Right renal pelvis (tissue), 4 donors: ENCODE data around the gene THSD7A. TPM values are rescaled to one million over a fixed set of nuclear protein-coding genes. Genes with fewer than 3 reads are reported as not detected.
A peak's percentile ranks its signal among the peaks of the same experiment; 100 is the strongest.
"Not testable (repeated sequence)": the region's sequence is repeated elsewhere in the genome, so short reads cannot be mapped to it uniquely, and the experiment has no call there.

Experiments used
- DNase-seq, 4 donors: peaks; one replicate each; pipeline ENCODE4 v3.0.0-alpha.2; 2013; ENCODE audit warnings: low read depth in 4 of 4, low spot score in 3 of 4, missing footprints in 1 of 4
- polyA plus RNA-seq, 4 donors: library from polyadenylated mRNA; unstranded; fragments of 120-200 nt; gene quantifications; one replicate each; pipeline ENCODE4 v1.2.1, GENCODE V29; 2013; ENCODE audit not compliant: insufficient read length in 4 of 4

The THSD7A gene
- polyA plus RNA-seq, 4 donors = 73.2 to 86.8 (median 83.0) TPM

DNA sequence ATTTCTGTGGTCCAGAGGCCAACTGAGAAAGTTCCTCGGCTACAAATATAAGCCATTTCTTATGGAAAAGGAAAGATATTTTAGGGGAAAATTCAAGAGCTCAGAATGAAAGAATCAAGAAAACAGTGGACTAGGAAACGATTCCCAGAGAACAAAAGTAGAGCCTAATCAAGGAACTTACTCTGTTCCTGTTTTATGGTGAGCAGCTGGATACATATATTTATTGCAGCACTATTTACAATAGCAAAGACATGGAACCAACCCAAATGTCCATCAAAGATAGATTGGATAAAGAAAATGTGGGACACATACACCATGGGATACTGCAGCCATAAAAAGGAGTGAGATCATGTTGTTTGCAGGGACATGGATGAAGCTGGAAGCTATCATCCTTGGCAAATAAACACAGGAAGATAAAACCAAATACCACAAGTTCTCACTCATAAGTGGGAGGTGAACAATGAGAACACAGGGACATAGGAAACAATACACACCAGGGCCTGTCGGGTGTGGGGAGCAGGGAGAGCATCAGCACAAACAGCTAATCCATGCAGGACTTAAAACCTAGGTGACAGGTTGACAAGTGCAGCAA, 298.7 kb downstream of the THSD7A start:
- no peak for DNase-seq

DNA sequence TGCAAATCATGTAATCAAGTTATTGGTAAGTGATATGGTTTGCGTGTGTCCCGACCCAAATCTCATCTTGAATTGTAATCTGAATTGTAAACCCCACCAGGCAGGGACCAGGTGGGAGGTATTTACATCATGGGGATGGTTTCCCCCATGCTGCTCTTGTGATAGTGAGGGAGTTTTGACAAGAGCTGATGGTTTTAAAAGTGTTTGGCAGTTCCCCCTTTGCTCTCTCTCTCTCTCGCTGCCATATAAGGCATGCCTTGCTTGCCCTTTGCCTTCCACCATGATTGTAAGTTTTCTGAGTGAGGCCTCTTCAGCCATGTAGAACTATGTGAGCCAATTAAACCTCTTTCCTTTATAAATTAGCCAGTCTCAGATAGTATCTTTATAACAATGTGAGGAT, 302.6 kb downstream of the THSD7A start:
- DNase-seq = no peak

DNA sequence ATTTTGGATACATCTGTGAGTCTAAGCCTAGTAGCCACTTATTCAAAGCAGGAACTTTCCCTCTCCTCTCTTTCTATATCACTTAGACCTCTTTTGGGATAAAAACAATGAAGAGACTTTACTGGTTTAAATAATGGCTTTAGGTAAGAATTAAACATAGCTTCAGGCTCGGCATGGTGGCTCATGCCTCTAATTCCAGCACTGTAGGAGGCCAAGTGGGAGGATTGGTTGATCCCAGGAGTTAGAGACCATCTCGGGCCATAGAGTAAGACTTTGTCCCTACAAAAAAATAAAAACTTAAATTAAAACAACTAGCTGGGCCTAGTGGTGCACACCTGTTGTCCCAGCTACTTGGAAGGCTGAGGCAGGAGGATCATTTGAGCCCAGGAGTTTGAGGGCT, 304.3 kb downstream of the THSD7A start:
- DNase-seq = no peak

DNA sequence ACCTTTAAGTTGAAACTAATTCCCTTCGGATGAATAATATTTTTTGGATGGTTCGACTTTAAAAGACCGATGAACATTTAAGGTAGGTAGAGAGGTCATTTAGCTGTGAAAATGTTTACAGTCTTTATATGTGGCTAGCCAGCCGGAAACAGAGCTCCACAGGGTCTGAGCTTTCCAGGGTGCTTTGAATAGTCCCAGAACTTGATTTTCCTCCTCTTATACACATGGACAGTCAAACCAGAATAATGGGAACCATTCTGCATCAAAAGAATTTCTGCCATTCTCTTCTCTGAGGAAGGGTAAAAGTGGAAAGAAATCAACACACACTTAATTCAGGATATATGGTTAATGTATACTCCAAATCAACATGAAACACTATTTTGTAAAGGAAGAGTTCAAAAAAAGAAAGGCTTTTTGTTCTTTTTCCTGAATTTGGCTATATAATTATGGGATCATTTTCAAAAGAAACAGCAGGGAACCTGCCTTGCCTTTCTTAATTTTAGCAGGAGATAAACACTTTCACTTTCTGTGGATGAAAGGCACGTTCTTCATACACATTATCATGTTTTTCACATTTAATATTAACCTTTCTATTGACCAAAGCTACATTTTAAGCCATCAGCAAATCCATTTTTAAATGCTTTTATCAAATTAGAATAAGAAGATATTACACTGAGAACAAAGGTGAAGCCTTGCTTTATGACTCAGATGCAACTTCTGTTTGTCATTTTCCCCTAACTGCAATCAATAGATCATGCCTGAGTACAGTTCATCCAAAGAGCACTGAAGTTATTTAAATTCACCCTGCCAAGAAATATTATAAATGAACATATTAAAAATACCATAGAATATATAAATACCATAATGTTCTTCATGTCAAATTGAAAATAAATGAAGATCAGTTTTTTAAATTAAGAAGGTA, 307.3 kb downstream of the THSD7A start:
- peak in 3 of 4 donors; percentile 4 to 35 (median 13) for DNase-seq

DNA sequence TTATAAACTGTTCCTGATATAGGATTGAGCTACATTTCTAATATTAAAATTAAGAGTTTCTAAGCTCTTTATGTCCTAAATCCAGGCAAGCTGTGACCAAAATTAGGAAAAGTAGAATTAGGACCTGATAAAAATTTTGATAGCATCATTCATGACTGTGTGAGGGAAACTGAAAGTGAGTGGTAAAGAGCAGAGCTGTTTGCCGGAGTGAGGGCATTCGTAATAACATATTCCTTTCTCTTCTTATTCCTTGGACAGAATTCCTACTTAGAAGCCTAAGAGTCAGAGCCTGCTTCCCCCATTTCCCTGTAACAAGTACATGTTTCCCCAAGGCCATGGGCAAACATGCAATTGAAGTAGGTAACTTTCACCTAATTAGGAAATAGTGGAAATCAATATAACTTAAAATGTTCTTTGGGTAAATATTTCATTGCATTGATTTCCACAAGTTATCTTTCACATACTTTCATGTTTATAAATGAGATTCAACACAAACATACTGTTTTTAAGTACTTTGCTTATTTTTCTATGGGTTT, 310.0 kb downstream of the THSD7A start:
- not testable (repeated sequence) for DNase-seq

DNA sequence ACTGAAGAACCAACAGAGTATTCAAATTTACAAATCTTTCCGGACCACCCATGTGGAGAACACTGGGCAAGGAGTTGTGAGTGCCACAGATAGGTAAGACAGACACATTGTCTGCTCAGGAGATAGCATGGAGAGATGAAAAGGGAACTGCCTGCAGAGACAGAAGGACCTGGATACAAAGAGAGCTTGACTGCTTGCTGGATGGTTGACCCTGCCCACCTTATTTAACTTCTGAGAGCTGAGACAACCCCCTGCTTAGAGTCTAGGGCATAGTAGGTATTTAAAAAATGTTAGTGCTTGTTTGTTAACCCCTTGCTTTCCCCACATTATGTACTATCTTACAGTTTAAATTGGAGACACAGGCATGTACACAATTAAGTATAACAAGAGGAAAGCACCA, 314.1 kb downstream of the THSD7A start:
- no peak for DNase-seq

DNA sequence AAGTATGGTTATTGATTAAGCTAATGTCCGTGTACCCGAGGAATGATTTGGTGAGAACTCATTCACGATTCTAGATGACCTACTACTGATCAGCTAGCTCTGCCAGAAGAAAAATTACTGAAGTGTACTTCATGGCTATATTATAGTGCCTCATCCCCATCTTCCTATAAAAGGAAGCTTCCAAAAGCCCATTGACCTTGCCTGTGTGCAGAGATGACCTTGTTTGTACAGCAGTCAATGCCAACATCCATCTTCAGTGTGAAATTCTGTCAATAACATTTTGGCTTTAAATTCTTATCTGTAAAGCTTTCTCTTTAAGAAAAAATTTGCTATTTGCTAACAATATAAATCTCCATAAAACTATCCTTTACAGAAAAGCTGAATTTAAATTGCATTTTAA, 315.7 kb downstream of the THSD7A start:
- DNase-seq = no peak

DNA sequence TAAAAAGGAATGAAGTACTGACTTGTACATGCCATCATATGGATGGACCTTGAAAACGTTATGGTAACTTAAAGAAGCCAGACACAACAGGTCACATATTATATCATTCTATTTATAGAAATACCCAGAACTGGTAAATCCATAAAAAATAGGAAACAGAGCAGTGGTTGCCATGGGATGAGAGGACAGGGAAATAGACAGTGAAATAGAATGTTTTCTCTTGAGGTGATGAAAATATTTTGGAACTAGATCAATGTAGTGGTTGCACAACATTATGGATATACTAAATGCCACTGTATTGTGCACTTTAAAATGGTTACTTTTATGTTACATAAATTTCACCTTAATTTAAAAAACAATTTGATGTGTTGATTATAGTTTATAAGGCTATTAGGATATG, 318.5 kb downstream of the THSD7A start:
- no peak for DNase-seq

DNA sequence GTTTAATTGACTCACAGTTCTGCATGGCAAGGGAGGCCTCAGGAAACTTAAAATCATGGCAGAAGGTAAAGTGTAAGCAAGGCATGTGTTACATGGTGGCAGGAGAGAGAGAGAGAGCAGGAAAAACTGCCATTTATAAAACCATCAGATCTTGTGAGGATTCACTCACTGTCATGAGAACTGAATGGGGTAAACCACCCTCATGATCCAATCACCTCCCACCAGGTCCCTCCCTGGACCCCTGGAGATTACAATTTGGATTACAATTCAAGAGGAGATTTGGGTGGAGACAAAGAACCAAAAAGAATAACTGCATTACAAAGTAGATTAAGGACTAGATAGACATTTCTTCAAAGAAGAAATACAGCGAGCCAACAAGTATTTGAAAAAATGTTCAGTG, 324.1 kb downstream of the THSD7A start:
- DNase-seq = no peak

DNA sequence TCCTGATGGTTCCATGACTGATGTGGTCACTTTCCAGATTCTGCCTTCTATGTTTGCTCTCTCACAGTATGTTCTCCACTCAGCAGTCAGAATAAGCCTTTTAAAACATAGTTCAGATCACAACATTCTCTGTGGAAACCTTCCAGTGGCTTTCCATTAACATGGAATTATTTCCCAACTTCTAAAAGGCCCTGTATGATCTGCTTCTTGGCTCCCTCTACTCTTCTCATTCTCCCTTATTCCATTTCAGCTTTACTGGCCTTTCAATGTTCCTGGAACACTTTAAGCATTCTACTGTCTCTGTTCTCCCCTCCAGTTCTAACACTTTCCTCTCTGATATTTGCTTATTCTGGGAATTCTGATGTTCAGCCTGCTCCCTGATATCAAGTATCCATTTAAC, 325.6 kb downstream of the THSD7A start:
- no peak for DNase-seq

DNA sequence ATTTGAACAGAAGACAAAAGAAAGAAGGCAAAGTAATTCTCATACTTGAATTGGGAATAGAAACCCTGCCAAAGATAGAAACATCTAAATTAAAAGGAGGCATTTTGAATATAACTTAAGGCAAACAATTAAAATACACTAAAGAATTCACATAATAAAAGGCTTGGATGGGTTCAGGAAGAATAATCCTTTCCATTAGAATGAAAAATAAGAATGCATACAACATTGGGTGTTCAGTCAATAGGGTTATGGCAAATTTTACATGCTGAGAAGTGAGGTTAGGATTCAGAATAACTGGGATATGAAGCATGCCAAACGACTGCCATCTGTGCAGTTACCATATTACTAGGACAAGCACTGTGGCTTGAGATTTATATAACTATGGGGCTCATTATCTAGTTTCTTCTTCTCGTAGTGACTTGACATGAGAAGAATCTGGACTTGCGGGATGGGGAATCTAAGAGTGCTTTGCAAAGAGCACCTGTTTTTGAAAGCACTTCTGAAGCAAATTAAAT, 326.5 kb downstream of the THSD7A start:
- no peak for DNase-seq

DNA sequence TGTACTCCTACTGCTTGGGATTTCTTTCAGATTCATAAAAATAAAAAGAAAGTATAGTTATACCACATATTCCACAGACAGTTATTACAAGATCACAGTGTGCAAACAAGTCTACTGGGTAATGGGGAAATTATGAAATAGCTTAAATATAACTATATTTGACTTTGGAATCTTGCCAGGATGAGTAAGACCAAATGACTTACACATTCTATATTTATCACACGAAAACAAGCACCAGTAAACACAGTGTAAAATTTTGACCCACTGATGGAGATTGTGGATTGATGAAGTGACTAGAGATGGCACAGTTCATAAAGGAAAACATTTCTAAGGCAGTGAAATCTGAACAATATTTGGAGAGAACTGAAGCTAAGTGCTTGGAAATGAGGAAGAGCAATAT, 339.7 kb downstream of the THSD7A start:
- DNase-seq = no peak

DNA sequence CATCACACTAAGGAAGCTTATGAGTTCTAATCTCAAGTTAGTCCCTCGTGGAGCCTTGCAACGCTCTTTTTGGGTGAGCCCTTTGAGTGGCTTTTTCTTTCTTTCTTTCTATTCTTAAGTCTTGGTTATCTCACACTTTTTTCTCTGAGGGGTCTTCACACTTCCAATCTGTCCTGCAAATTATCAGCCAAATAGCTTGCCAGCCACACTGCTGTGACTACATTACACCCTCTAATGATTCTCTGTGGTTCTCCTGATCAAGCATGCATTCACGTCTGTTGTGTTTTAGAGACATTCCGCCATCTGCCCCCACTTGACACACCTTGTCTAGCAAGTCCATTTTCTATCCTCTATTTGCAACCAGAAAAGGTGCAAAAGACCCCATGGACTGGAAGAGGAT, 340.2 kb downstream of the THSD7A start:
- no peak for DNase-seq

DNA sequence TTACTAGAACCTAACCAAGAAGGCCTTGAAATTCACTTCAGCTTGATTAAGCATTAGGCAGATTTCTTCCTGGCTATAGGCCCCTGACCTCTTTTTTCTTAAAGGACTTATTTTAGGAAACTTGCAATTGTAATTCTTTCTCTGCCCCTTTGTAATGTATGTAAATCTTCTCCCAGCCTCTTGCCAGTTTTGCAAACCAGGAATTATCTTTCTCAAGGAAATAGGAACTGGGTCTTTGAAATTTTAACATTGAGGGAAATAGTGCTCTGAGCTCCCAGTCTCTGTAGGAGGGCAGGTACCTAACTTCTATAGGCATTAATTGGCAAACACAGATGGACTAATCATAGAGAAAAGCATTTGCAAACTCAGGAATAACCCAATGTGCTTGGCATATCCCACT, 342.7 kb downstream of the THSD7A start:
- DNase-seq = no peak

DNA sequence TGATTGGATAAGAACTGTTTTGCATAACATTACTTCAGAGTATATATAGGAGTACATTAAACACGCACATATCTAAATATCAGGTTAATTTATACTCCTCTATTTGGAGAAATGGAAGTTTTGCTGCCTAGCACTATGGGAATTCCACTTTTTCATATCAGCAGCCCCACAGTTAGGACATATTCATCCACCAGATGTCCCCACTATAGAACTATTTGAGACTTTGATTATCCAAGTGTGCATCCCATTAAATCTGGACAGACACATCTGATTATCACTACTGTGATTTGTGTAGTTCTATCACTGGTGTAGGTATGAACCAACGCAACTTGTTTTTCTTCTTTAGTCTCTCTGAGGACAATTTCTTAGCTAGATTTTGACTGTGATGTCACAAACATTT, 345.7 kb downstream of the THSD7A start:
- no peak for DNase-seq

DNA sequence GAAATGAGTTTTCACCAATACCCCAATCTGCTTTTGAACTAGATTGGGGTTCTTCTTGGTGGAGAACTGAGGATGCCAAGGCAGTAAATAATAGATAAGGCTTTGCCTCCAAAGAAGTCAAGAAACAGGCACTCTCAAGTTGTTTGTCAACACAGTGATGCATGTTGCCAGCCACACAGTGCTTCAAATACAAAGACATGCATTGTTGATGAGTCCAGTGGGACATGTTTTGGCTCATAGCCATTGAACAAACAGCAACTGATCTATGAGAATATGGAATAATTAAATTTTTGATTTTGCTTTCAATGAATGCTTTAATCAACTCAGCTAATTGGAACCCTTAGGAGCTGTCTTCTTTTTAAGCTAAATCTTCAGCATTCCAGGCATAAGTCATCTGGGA, 346.4 kb downstream of the THSD7A start:
- no peak for DNase-seq

DNA sequence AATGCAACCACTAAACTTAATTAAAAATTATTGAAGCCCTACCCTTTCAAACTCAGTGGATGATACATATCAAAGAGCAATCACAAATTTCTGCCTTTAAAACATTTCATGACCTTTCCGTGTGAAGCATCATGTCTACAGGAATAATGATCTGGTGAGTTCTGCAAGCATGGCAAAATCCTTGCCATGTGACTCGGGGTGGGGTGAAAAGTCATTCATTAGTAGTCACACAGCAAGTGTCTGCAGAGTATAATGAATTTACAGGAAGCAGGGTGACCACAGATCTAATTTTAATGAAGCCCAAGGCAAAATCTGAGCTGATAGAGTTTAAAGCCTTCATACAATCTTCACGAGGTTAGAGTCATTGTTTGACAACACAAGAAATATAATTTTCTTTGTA, 351.9 kb downstream of the THSD7A start:
- DNase-seq = no peak

DNA sequence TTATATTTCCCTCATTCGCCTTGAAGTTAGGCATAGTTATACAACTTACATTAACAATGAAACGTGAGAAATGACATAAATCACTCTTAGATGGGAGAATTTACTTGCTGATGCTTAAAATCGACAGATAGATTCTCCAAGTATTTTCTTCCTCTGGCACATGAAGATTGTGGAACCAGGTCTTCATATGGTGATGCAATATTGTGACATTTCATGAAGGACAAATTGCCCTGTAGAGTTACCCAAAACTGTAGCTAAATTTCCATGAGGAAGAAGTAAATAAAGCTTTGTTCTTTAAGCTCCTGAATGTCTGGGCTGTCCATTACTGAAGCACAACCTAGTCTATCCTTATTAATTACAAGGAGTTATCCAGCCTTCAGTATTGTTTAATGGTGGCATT, 353.1 kb downstream of the THSD7A start:
- DNase-seq = no peak

DNA sequence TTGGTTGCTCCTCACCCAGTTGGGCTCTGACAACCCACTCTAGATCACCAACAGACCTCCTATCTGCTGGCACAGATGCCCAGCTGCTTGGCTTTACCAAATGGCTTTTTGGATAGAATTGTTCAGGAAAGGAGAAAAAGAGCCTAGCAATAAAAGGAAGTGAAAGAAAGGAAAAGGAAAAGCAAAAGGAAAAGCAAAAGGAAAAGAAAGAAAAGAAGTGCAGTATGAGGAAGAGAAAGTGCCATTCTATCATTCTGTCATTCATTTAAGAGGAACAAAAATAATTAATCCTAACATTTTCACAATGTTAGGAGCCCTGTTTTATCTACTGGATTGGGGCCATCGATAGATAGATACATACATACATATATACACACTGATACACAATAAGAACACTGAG, 353.6 kb downstream of the THSD7A start:
- no peak for DNase-seq

DNA sequence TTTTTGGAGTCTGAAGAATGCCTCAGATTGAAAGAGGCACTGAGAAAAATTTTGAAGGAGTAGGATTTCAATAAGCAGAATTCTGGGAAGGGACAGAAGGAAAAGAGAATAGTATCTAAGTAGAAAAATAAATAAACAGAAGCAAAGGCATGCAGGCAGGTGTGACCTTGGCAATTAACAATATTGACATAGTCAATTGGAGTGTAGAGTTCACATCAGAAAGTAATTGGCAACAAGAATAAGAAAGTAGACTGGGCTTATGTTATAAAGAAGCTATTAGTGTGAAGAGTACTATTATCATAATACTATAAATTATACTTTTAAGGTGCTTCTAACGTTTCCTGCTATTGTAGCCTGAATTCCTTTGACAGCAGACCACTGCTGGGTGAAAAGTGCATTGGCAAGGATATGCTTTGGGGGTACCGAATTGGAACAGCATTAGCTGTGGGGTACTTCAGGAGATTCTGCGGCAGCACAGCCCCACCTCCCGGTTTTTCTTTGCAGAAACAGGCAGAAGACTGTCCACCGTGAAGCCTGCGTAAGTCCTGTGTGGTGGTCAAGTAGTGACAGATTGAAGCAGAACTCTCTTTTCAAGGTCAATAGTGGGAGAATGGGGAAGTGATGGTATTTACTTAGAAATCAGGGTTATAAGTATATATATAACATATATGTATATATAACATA, 357.0 kb downstream of the THSD7A start:
- no peak for DNase-seq

DNA sequence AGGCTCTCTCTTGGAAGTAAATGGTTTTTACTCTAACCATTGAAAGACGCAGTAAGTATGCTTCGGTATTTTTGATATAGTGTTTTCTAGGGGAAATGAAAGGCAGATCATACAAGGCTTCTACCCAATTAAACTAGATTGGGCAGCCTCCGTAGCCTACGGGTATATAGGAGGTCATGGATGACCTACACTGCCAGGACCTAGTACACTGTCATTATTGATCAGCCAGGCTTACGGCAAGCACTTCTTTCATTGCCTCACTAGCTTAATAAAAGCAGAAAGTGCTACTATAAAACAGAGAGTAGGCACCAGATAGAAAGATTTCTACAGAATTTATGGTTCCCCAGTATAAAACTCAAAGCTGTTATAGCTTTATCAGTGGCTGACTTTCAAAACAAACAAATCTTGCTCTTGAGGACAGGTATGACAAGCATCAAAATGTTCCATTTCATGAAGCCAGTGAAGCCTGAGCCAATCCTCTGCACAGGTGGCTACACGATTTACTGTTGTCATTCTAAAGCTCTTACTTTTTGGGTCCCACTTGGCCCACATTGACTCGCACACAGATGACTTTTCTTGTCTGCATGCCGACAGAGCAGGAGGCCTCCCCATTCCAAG, 358.1 kb downstream of the THSD7A start:
- DNase-seq = no peak
